HEK293 (cell line): ENCODE data around the gene TSPEAR.

Experiments
- OSR2 ChIP-seq: fragments of 450-650 bp; formaldehyde crosslinking; IDR thresholded peaks from 2 replicates; pipeline ENCODE4 v1.5.1; 2016; ENCODE audit warnings: missing biosample characterization, missing genetic modification characterization
- SP2 ChIP-seq: fragments of 450-650 bp; formaldehyde crosslinking; IDR thresholded peaks from 2 replicates; pipeline ENCODE4 v1.5.1; 2016; ENCODE audit warnings: missing biosample characterization, missing genetic modification characterization
- ZEB2 ChIP-seq: fragments of 450-650 bp; formaldehyde crosslinking; IDR thresholded peaks from 2 replicates; pipeline ENCODE4 v1.5.1; 2016; ENCODE audit warnings: missing biosample characterization, missing genetic modification characterization
- ZNF140 ChIP-seq: fragments of 450-650 bp; formaldehyde crosslinking; IDR thresholded peaks from 2 replicates; pipeline ENCODE4 v1.5.1; 2016; ENCODE audit warnings: missing biosample characterization, missing genetic modification characterization
- ZNF558 ChIP-seq: fragments of 450-650 bp; formaldehyde crosslinking; IDR thresholded peaks from 2 replicates; pipeline ENCODE4 v1.5.1; 2016; ENCODE audit warnings: missing biosample characterization, missing genetic modification characterization
- ZNF626 ChIP-seq: fragments of 450-650 bp; sonication (Bioruptor Pico); formaldehyde crosslinking; IDR thresholded peaks from 2 replicates; pipeline ENCODE4 v1.5.1; 2018; ENCODE audit warnings: missing biosample characterization, missing genetic modification characterization, inconsistent platforms
- TF ChIP-seq, protein P1 (sequence below): fragments of 450-650 bp; formaldehyde crosslinking; IDR thresholded peaks from 2 replicates; pipeline ENCODE4 v1.5.1; 2016; ENCODE audit warnings: missing biosample characterization, missing genetic modification characterization, low read depth
- TF ChIP-seq, protein P2 (sequence below): fragments of 450-650 bp; formaldehyde crosslinking; IDR thresholded peaks from 2 replicates; pipeline ENCODE4 v1.5.1; 2016; ENCODE audit warnings: missing biosample characterization, missing genetic modification characterization

DNA sequence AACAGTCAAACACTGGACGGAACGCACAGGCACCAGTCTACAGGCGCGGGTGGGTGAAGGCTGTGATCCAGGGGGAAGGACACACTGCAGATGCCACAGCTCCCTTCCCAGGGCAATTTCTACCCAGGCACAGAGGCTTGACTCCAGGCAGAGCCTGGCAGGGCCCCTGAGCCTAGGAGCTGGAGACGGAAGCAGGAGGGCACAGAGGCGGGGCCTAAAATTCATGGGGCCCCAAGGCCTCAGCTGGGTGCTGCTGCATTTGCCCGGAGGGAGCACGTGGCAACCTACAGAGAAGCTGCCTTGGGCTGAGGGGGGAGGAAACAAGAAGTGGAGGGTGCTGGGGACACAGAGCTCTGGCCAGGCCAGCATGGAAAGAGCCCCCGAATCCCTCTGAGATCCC, 49.0 kb upstream of the TSPEAR start:
- TF ChIP-seq, protein P1, sequence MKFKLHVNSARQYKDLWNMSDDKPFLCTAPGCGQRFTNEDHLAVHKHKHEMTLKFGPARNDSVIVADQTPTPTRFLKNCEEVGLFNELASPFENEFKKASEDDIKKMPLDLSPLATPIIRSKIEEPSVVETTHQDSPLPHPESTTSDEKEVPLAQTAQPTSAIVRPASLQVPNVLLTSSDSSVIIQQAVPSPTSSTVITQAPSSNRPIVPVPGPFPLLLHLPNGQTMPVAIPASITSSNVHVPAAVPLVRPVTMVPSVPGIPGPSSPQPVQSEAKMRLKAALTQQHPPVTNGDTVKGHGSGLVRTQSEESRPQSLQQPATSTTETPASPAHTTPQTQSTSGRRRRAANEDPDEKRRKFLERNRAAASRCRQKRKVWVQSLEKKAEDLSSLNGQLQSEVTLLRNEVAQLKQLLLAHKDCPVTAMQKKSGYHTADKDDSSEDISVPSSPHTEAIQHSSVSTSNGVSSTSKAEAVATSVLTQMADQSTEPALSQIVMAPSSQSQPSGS (tag by site-specific recombination): no peak
- TF ChIP-seq ZNF558 (tag by site-specific recombination): no peak
- no peak for TF ChIP-seq ZNF140
- no peak for TF ChIP-seq SP2 (tag by site-specific recombination)
- no peak for TF ChIP-seq ZNF626 (tag by site-specific recombination)
- no peak for TF ChIP-seq OSR2 (tag by site-specific recombination)
- TF ChIP-seq, protein P2, sequence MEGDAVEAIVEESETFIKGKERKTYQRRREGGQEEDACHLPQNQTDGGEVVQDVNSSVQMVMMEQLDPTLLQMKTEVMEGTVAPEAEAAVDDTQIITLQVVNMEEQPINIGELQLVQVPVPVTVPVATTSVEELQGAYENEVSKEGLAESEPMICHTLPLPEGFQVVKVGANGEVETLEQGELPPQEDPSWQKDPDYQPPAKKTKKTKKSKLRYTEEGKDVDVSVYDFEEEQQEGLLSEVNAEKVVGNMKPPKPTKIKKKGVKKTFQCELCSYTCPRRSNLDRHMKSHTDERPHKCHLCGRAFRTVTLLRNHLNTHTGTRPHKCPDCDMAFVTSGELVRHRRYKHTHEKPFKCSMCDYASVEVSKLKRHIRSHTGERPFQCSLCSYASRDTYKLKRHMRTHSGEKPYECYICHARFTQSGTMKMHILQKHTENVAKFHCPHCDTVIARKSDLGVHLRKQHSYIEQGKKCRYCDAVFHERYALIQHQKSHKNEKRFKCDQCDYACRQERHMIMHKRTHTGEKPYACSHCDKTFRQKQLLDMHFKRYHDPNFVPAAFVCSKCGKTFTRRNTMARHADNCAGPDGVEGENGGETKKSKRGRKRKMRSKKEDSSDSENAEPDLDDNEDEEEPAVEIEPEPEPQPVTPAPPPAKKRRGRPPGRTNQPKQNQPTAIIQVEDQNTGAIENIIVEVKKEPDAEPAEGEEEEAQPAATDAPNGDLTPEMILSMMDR (tag by site-specific recombination): no peak
- TF ChIP-seq ZEB2: no peak
